ENCODE measurements around the gene CST7.
"Not testable (repeated sequence)": the region's sequence is repeated elsewhere in the genome, so short reads cannot be mapped to it uniquely, and the experiment has no call there.

The CST7 gene

GRCh38 chr20:24986436-24987015, 37.5 kb downstream of the CST7 start:
- DNase-seq (no peak), ATAC-seq (no peak)

GRCh38 chr20:24987244-24987643, 38.2 kb downstream of the CST7 start:
- peak; percentile 55 for ATAC-seq
- no peak for DNase-seq

- no peak for ATAC-seq
Observed at GRCh38 chr20:24987873-24988835, 39.1 kb downstream of the CST7 start.

GRCh38 chr20:24989162-24989561, 40.1 kb downstream of the CST7 start:
- ATAC-seq (no peak), DNase-seq (no peak)

More at GRCh38 chr20:24987873-24988835, 39.1 kb downstream of the CST7 start:
- no peak for DNase-seq

- ATAC-seq (no peak), DNase-seq (no peak)
Observed at GRCh38 chr20:24990810-24991252, 41.8 kb downstream of the CST7 start.

- DNase-seq = peak; percentile 30
- ATAC-seq = no peak
Observed at GRCh38 chr20:24991897-24992486, 42.9 kb downstream of the CST7 start.

- ATAC-seq (peak; percentile 97), DNase-seq (peak; percentile 98)
Observed at GRCh38 chr20:24992487-24993205, 43.6 kb downstream of the CST7 start, which contains the start of gene APMAP. TSS of gene APMAP (minus strand) at chr20:24992751. CDS start at chr20:24992688, 63 bp downstream.

- ATAC-seq = no peak
- no peak for DNase-seq
Observed at GRCh38 chr20:24993337-24994185, 44.5 kb downstream of the CST7 start.

GRCh38 chr20:24994186-24994465, 45.1 kb downstream of the CST7 start:
- ATAC-seq = no peak
- DNase-seq = no peak

- peak; percentile 20 for ATAC-seq
Observed at GRCh38 chr20:24994470-24995368, 45.6 kb downstream of the CST7 start.

GRCh38 chr20:24995741-24996448, 46.8 kb downstream of the CST7 start:
- no peak for ATAC-seq
- DNase-seq = no peak

More at GRCh38 chr20:24994470-24995368, 45.6 kb downstream of the CST7 start:
- DNase-seq = peak; percentile 86

GRCh38 chr20:24996449-24997377, 47.6 kb downstream of the CST7 start:
- ATAC-seq (no peak), DNase-seq (no peak)

GRCh38 chr20:24998121-24998520, 49.1 kb downstream of the CST7 start:
- ATAC-seq = no peak
- DNase-seq = no peak

GRCh38 chr20:24998631-24999445, 49.8 kb downstream of the CST7 start:
- ATAC-seq = no peak

GRCh38 chr20:24999568-24999967, 50.5 kb downstream of the CST7 start:
- ATAC-seq = no peak
- no peak for DNase-seq

More at GRCh38 chr20:24998631-24999445, 49.8 kb downstream of the CST7 start:
- no peak for DNase-seq

- ATAC-seq = peak; percentile 53
- DNase-seq = no peak
Observed at GRCh38 chr20:25000268-25000801, 51.3 kb downstream of the CST7 start.

GRCh38 chr20:25001323-25001722, 52.3 kb downstream of the CST7 start:
- ATAC-seq, DNase-seq: not testable (repeated sequence)

Data from stimulated activated naive CD8-positive, alpha-beta T cell treated with anti-CD3 and anti-CD28 coated beads, Interleukin-15, Interleukin-2, amounts not matched to agents 100 U/mL and 50 U/mL, for 24 hours (primary cell).